Neural progenitor cell (in vitro differentiated cells): ENCODE results near the gene MEN1. TPM values are rescaled to one million over a fixed set of nuclear protein-coding genes. Genes with fewer than 3 reads are reported as not detected.

Source experiments
- DNase-seq: peaks from one replicate; pipeline ENCODE4 v3.0.0-alpha.2; 2016; ENCODE audit warnings: low spot score
- H2AFZ ChIP-seq: fragments of 200-600 bp; sonication (generic); replicated peaks from 2 replicates; pipeline ENCODE4 v1.6.1; 2016; ENCODE audit warnings: antibody characterized with exemption
- H3F3A ChIP-seq: fragments of 200-600 bp; sonication (generic); 2 replicates; pipeline ENCODE4 v1.6.1; 2016; ENCODE audit warnings: antibody characterized with exemption, low read depth
- H3K27ac ChIP-seq: fragments of 200-600 bp; sonication (generic); 2 replicates; pipeline ENCODE4 v1.5.1; 2016; ENCODE audit warnings: mild to moderate bottlenecking
- H3K27me3 ChIP-seq: fragments of 200-600 bp; sonication (generic); 2 replicates; pipeline ENCODE4 v1.6.1; 2016; ENCODE audit warnings: mild to moderate bottlenecking, moderate library complexity
- H3K36me3 ChIP-seq: fragments of 200-600 bp; sonication (generic); 2 replicates; pipeline ENCODE4 v1.5.1; 2016
- H3K4me1 ChIP-seq: fragments of 200-600 bp; sonication (generic); 2 replicates; pipeline ENCODE4 v1.6.1; 2016; ENCODE audit warnings: mixed run types
- H3K4me2 ChIP-seq: fragments of 200-600 bp; sonication (generic); 2 replicates; pipeline ENCODE4 v1.6.1; 2016
- H3K4me3 ChIP-seq: fragments of 200-600 bp; sonication (generic); 2 replicates; pipeline ENCODE4 v1.5.1; 2016
- H3K79me2 ChIP-seq: fragments of 200-600 bp; sonication (generic); 2 replicates; pipeline ENCODE4 v1.6.1; 2016; ENCODE audit warnings: low read depth
- H3K9ac ChIP-seq: fragments of 200-600 bp; sonication (generic); 2 replicates; pipeline ENCODE4 v1.6.1; 2016
- H3K9me3 ChIP-seq: fragments of 200-600 bp; sonication (generic); 2 replicates; pipeline ENCODE4 v1.5.1; 2016; ENCODE audit warnings: low read depth
- H4K20me1 ChIP-seq: fragments of 200-600 bp; sonication (generic); 2 replicates; pipeline ENCODE4 v1.6.1; 2016; ENCODE audit warnings: low read depth
- H3K27ac Mint-ChIP-seq: 3 replicates; pipeline ENCODE4 v1.8.0; 2021; ENCODE audit warnings: mixed read lengths
- H3K27me3 Mint-ChIP-seq: 2 replicates; pipeline ENCODE4 v1.8.0; 2022; ENCODE audit warnings: low read depth, mild to moderate bottlenecking, inconsistent platforms, moderate library complexity, mixed read lengths; ENCODE audit not compliant: insufficient read depth
- H3K36me3 Mint-ChIP-seq: 3 replicates; pipeline ENCODE4 v1.8.0; 2021; ENCODE audit warnings: mixed read lengths
- H3K4me1 Mint-ChIP-seq: 3 replicates; pipeline ENCODE4 v1.8.0; 2021; ENCODE audit warnings: mixed read lengths
- H3K4me3 Mint-ChIP-seq: 3 replicates; pipeline ENCODE4 v1.8.0; 2021; ENCODE audit warnings: mild to moderate bottlenecking, moderate library complexity, mixed read lengths
- H3K9me3 Mint-ChIP-seq: 3 replicates; pipeline ENCODE4 v1.8.0; 2020; ENCODE audit warnings: mixed read lengths
- EZH2 ChIP-seq: fragments of 200-600 bp; sonication (generic); IDR thresholded peaks from 2 replicates; pipeline ENCODE4 v1.6.1; 2017; ENCODE audit warnings: antibody characterized with exemption, mild to moderate bottlenecking, moderate library complexity
- EZH2phosphoT487 ChIP-seq: fragments of 200-600 bp; sonication (generic); IDR thresholded peaks from 2 replicates; pipeline ENCODE4 v1.6.1; 2017; ENCODE audit warnings: antibody characterized with exemption
- total RNA-seq: library from RNA; depleted of rRNA; stranded (reverse); fragments of >200 nt; gene quantifications from 2 replicates; pipeline ENCODE4 v1.2.3, GENCODE V29; 2015; ENCODE audit warnings: low replicate concordance
- TF ChIP-seq, protein P1 (sequence below): fragments of 200-600 bp; sonication (generic); IDR thresholded peaks from 2 replicates; pipeline ENCODE4 v1.5.1; 2017; ENCODE audit warnings: antibody characterized with exemption, mild to moderate bottlenecking

MEN1 gene
- total RNA-seq, 1 donor from 2014 or later, result 11.4 TPM

- Histone ChIP-seq H3K79me2 (no peaks in the 10 kb centered on the region), H4K20me1 (no peaks in the 10 kb centered on the region), H3K9me3 (no peaks in the 10 kb centered on the region), H3K4me2 (no peak overlapping the region), H3F3A (peaks cover 3% of the 10 kb centered on the region), H3K27me3 (no peaks in the 10 kb centered on the region), H3K9ac (no peak overlapping the region), H3K27ac (no peak overlapping the region), H3K4me1 (no peaks in the 10 kb centered on the region), H3K36me3 (no peaks in the 10 kb centered on the region), H3K4me3 (no peak overlapping the region), H2AFZ (no peak overlapping the region)
- TF ChIP-seq, protein P1, sequence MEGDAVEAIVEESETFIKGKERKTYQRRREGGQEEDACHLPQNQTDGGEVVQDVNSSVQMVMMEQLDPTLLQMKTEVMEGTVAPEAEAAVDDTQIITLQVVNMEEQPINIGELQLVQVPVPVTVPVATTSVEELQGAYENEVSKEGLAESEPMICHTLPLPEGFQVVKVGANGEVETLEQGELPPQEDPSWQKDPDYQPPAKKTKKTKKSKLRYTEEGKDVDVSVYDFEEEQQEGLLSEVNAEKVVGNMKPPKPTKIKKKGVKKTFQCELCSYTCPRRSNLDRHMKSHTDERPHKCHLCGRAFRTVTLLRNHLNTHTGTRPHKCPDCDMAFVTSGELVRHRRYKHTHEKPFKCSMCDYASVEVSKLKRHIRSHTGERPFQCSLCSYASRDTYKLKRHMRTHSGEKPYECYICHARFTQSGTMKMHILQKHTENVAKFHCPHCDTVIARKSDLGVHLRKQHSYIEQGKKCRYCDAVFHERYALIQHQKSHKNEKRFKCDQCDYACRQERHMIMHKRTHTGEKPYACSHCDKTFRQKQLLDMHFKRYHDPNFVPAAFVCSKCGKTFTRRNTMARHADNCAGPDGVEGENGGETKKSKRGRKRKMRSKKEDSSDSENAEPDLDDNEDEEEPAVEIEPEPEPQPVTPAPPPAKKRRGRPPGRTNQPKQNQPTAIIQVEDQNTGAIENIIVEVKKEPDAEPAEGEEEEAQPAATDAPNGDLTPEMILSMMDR, result no peak
- TF ChIP-seq EZH2 (no peak), EZH2phosphoT487 (no peak)
- H3K27ac Mint-ChIP-seq, result no peak overlapping the region
- no peaks in the 10 kb centered on the region for H3K36me3 Mint-ChIP-seq
- no peak for DNase-seq
- no peak overlapping the region for H3K4me3 Mint-ChIP-seq
- no peaks in the 10 kb centered on the region for H3K9me3 Mint-ChIP-seq
- peaks cover 3% of the 10 kb centered on the region for H3K27me3 Mint-ChIP-seq
- H3K4me1 Mint-ChIP-seq, result no peaks in the 10 kb centered on the region
Observed at GRCh38 chr11:64788321-64789215, 21.8 kb downstream of the MEN1 start.

GRCh38 chr11:64787526-64788320, 22.6 kb downstream of the MEN1 start:
- no peaks in the 10 kb centered on the region for H3K79me2 ChIP-seq
- Mint-ChIP-seq H3K4me3 (no peak overlapping the region), H3K9me3 (no peaks in the 10 kb centered on the region), H3K27me3 (peaks cover 3% of the 10 kb centered on the region), H3K36me3 (no peaks in the 10 kb centered on the region), H3K27ac (no peak overlapping the region), H3K4me1 (no peaks in the 10 kb centered on the region)
- peak; percentile 77 for DNase-seq
- no peaks in the 10 kb centered on the region for H3K27me3 ChIP-seq
- no peak overlapping the region for H3K27ac ChIP-seq
- no peaks in the 10 kb centered on the region for H3K36me3 ChIP-seq
- H3K4me3 ChIP-seq, result no peak overlapping the region
- H3F3A ChIP-seq, result peaks cover 3% of the 10 kb centered on the region
- no peaks in the 10 kb centered on the region for H3K9me3 ChIP-seq
- no peaks in the 10 kb centered on the region for H4K20me1 ChIP-seq
- no peak for TF ChIP-seq EZH2
- TF ChIP-seq, protein P1, result peak; percentile 78
- H3K4me2 ChIP-seq, result no peak overlapping the region
- no peaks in the 10 kb centered on the region for H3K4me1 ChIP-seq
- H2AFZ ChIP-seq, result no peak overlapping the region
- no peak overlapping the region for H3K9ac ChIP-seq

DNA sequence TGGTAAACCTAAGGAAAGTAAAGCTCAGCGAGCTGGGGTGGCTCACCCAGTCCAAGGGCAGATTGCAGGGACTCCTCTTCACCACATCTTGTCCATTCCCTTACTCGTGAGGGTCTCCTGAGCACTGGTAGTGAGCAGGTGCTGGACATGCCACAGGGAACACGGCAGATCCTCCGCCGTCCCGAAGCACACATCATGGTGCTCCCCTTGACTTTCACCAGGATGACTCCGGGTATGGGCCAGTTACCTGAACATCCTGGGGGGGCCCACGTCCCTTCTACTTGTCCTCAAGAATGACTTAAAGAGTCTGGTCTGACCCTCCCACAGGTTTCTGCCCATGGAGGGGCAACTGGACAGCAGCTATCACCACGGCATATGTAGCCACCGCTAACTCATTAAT, 24.0 kb downstream of the MEN1 start:
- no peak overlapping the region for H3K9ac ChIP-seq
- H3K4me3 ChIP-seq, result no peak overlapping the region
- Mint-ChIP-seq H3K4me1 (no peaks in the 10 kb centered on the region), H3K27me3 (peaks cover 2% of the 10 kb centered on the region), H3K27ac (no peak overlapping the region), H3K9me3 (no peaks in the 10 kb centered on the region), H3K4me3 (no peak overlapping the region), H3K36me3 (no peaks in the 10 kb centered on the region)
- no peaks in the 10 kb centered on the region for H3K9me3 ChIP-seq
- TF ChIP-seq, protein P1, result no peak
- TF ChIP-seq EZH2phosphoT487 (no peak), EZH2 (no peak)
- H3K79me2 ChIP-seq, result no peaks in the 10 kb centered on the region
- no peaks in the 10 kb centered on the region for H3K36me3 ChIP-seq
- H3F3A ChIP-seq, result peaks cover 3% of the 10 kb centered on the region
- no peak overlapping the region for H3K4me2 ChIP-seq
- no peak for DNase-seq
- H2AFZ ChIP-seq, result no peak overlapping the region
- H4K20me1 ChIP-seq, result no peaks in the 10 kb centered on the region
- no peaks in the 10 kb centered on the region for H3K4me1 ChIP-seq
- H3K27ac ChIP-seq, result no peak overlapping the region
- H3K27me3 ChIP-seq, result no peaks in the 10 kb centered on the region
